Caco-2 (cell line): ENCODE measurements around the gene OR6V1. TPM values are rescaled to one million over a fixed set of nuclear protein-coding genes. Genes with fewer than 3 reads are reported as not detected.

Source experiments
- BruUV-seq: library from RNA; stranded (reverse); fragments of 400-500 nt; replicated peaks from 2 replicates; lab custom pipeline; 2021; lab: Mats Ljungman, UMichigan
- CTCF ChIA-PET: fragments of 300-600 bp; sonication (Branson Sonifier 250); formaldehyde crosslinking; loops from one replicate; lab custom pipeline; 2022; ENCODE audit warnings: antibody characterized with exemption; lab: Charles Lee
- POLR2A ChIA-PET: fragments of 300-600 bp; sonication (Branson Sonifier 250); formaldehyde crosslinking; loops from one replicate; lab custom pipeline; 2022; ENCODE audit warnings: antibody characterized with exemption; lab: Charles Lee
- DNase-seq, 2 experiments: peaks; one replicate each; pipeline versions ENCODE4 v3.0.0 to v3.0.0-alpha.2; 2020 to 2022
- H3K27me3 ChIP-seq: replicated peaks from 2 replicates; pipeline ENCODE4 v1.6.0; 2011; ENCODE audit warnings: low read length; ENCODE audit not compliant: control insufficient read depth, insufficient read depth
- H3K36me3 ChIP-seq: 2 replicates; pipeline ENCODE4 v1.5.1; 2011; ENCODE audit warnings: low read length; ENCODE audit not compliant: control insufficient read depth, insufficient read depth
- H3K4me1 ChIP-seq: fragments of 250-450 bp; sonication (Bioruptor Pico); 2 replicates; pipeline ENCODE4 v1.5.1; 2020; ENCODE audit warnings: mild to moderate bottlenecking
- H3K4me3 ChIP-seq: 2 replicates; pipeline ENCODE4 v1.5.1; 2011; ENCODE audit warnings: low read depth, mild to moderate bottlenecking, control low read depth, low read length
- H3K9me3 ChIP-seq: fragments of 250-450 bp; sonication (Bioruptor Pico); 2 replicates; pipeline ENCODE4 v1.5.1; 2020; ENCODE audit warnings: mild to moderate bottlenecking, moderate library complexity
- H3K27ac Mint-ChIP-seq: one replicate; pipeline ENCODE4 v1.8.0; 2022; ENCODE audit warnings: mixed read lengths; ENCODE audit not compliant: unreplicated experiment
- H3K27me3 Mint-ChIP-seq: one replicate; pipeline ENCODE4 v1.8.0; 2022; ENCODE audit warnings: mixed read lengths; ENCODE audit not compliant: insufficient read depth, unreplicated experiment
- H3K36me3 Mint-ChIP-seq: one replicate; pipeline ENCODE4 v1.8.0; 2022; ENCODE audit warnings: mild to moderate bottlenecking, mixed read lengths; ENCODE audit not compliant: insufficient read depth, unreplicated experiment
- H3K4me1 Mint-ChIP-seq: one replicate; pipeline ENCODE4 v1.8.0; 2022; ENCODE audit warnings: low read depth, mixed read lengths; ENCODE audit not compliant: unreplicated experiment
- H3K4me3 Mint-ChIP-seq: one replicate; pipeline ENCODE4 v1.8.0; 2022; ENCODE audit warnings: mild to moderate bottlenecking, moderate library complexity, mixed read lengths; ENCODE audit not compliant: unreplicated experiment
- H3K9me3 Mint-ChIP-seq: one replicate; pipeline ENCODE4 v1.8.0; 2022; ENCODE audit warnings: mixed read lengths; ENCODE audit not compliant: unreplicated experiment
- intact Hi-C: fragments of 100-400 bp; cut with micrococcal nuclease; formaldehyde crosslinking; loops from one replicate; pipeline ENCODE4 v1.10.0; 2022; ENCODE audit not compliant: unreplicated experiment
- total RNA-seq: library from RNA; stranded (reverse); gene quantifications from 2 replicates; pipeline ENCODE4 v1.2.3, GENCODE V29; 2022
- TF ChIP-seq, protein P1 (sequence below), 2 experiments: fragments of 200-600 bp in 1 of 2; IDR thresholded peaks; 1 replicate in 1 of 2; 2 replicates in 1 of 2; pipeline versions ENCODE4 v1.5.1 to v1.8.0; 2011 to 2022; ENCODE audit warnings: antibody characterized with exemption in 1 of 2, control low read depth in 1 of 2, inconsistent platforms in 1 of 2, low read depth in 1 of 2, low read length in 1 of 2, mild to moderate bottlenecking in 1 of 2, moderate library complexity in 1 of 2; ENCODE audit not compliant: insufficient read depth in 1 of 2, severe bottlenecking in 1 of 2, unreplicated experiment in 1 of 2

Gene OR6V1
- total RNA-seq, 1 experiment from 2014 or later = not detected

DNA sequence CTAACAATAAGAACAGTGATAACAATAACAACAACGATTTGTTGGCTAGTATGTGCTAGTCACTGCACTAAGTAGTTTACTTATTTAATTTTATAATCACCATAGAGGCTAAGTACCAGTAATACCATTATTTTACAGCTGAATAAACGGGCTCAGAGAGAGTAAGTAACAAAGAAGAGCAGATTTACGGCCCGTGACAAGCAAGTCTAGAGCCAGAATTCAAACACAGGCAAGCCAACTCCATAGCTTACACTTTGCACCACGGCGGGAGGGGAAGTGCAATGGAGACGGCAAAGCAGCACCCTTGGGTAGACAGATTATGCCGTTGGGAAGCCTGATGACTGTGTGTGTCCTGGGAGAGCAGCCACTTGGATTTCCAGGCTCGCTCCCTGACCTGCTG is 1.2 kb upstream of the OR6V1 start:
- ChIA-PET CTCF (no interaction called here), POLR2A (no interaction called here)
- BruUV-seq = no TSS peak
- no peaks in the 10 kb centered on the region for H3K4me1 Mint-ChIP-seq
- DNase-seq = no peak
- intact Hi-C loops = no loop called here
- Histone ChIP-seq H3K36me3 (no peaks in the 10 kb centered on the region), H3K9me3 (no peaks in the 10 kb centered on the region), H3K27me3 (no peaks in the 10 kb centered on the region), H3K4me3 (no peak overlapping the region), H3K4me1 (no peaks in the 10 kb centered on the region; the same call in 1 of the 2 replicates)
- H3K4me3 Mint-ChIP-seq = no peak overlapping the region
- no peaks in the 10 kb centered on the region for H3K36me3 Mint-ChIP-seq
- H3K27ac Mint-ChIP-seq = no peak overlapping the region
- peaks cover 7% of the 10 kb centered on the region for H3K27me3 Mint-ChIP-seq
- TF ChIP-seq, protein P1, sequence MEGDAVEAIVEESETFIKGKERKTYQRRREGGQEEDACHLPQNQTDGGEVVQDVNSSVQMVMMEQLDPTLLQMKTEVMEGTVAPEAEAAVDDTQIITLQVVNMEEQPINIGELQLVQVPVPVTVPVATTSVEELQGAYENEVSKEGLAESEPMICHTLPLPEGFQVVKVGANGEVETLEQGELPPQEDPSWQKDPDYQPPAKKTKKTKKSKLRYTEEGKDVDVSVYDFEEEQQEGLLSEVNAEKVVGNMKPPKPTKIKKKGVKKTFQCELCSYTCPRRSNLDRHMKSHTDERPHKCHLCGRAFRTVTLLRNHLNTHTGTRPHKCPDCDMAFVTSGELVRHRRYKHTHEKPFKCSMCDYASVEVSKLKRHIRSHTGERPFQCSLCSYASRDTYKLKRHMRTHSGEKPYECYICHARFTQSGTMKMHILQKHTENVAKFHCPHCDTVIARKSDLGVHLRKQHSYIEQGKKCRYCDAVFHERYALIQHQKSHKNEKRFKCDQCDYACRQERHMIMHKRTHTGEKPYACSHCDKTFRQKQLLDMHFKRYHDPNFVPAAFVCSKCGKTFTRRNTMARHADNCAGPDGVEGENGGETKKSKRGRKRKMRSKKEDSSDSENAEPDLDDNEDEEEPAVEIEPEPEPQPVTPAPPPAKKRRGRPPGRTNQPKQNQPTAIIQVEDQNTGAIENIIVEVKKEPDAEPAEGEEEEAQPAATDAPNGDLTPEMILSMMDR (IDR thresholded peaks at IDR 0.05; ENCODE audit: insufficient read depth in 1 of 2, low read depth in 1 of 2, low read length in 1 of 2, severe bottlenecking in 1 of 2, unreplicated experiment in 1 of 2) = no peak
- no peaks in the 10 kb centered on the region for H3K9me3 Mint-ChIP-seq

DNA sequence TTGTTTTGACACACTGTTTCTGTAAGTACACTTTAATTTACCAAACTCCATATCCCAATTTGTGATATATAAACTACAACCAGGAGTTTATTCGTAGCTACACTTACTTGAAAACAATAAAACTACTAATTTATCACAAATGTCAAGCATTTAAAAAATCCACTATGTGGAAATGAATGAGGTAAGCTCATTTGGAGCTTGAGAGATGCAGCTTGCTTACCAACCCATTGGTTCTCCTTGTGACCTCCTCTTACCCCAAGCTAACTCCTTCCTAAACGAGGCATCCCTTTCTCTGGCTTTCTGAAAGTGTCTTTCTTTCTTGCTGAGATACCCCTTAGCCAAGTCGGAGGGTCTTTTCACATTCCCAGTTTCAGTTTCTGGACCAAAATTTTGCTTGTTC is 2.5 kb downstream of the OR6V1 start:
- ChIA-PET POLR2A (no interaction called here), CTCF (no interaction called here)
- no peak for DNase-seq
- Histone ChIP-seq H3K9me3 (no peaks in the 10 kb centered on the region), H3K4me1 (no peaks in the 10 kb centered on the region), H3K4me3 (no peak overlapping the region), H3K27me3 (no peaks in the 10 kb centered on the region), H3K36me3 (no peaks in the 10 kb centered on the region)
- TF ChIP-seq, protein P1 (IDR thresholded peaks at IDR 0.05; ENCODE audit: insufficient read depth in 1 of 2, low read depth in 1 of 2, low read length in 1 of 2, severe bottlenecking in 1 of 2, unreplicated experiment in 1 of 2) = no peak
- no TSS peak for BruUV-seq
- H3K27ac Mint-ChIP-seq = no peak overlapping the region
- no peaks in the 10 kb centered on the region for H3K4me1 Mint-ChIP-seq
- no peak overlapping the region for H3K4me3 Mint-ChIP-seq
- H3K36me3 Mint-ChIP-seq = no peaks in the 10 kb centered on the region
- no peaks in the 10 kb centered on the region for H3K9me3 Mint-ChIP-seq
- intact Hi-C loops = no loop called here
- H3K27me3 Mint-ChIP-seq = peaks cover 4% of the 10 kb centered on the region

DNA sequence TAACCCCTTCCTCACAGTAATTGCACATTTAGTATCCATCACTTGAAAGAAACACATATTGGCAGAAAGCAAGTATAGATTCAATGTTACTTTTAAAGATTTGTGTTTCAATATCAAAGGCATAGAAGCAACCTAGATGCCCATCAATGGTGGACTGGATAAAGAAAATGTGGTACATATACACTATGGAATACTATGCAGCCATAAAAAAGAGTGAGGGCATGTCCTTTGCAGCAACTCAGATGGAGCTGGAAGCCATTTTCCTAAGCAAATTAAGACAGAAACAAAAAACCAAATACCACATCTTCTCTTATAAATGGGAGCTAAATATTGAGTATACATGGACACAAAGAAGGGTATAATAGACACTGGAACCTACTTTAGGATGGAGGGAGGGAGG is 3.6 kb downstream of the OR6V1 start:
- Mint-ChIP-seq H3K36me3 (no peaks in the 10 kb centered on the region), H3K4me1 (no peaks in the 10 kb centered on the region), H3K4me3 (no peak overlapping the region), H3K27ac (no peak overlapping the region), H3K27me3 (peaks cover 4% of the 10 kb centered on the region), H3K9me3 (no peaks in the 10 kb centered on the region)
- H3K4me3 ChIP-seq = no peak overlapping the region
- no TSS peak for BruUV-seq
- intact Hi-C loops = no loop called here
- TF ChIP-seq, protein P1 (IDR thresholded peaks at IDR 0.05; ENCODE audit: insufficient read depth in 1 of 2, low read depth in 1 of 2, low read length in 1 of 2, severe bottlenecking in 1 of 2, unreplicated experiment in 1 of 2) = no peak
- no peaks in the 10 kb centered on the region for H3K27me3 ChIP-seq
- no peak for DNase-seq
- ChIA-PET CTCF (no interaction called here), POLR2A (no interaction called here)
- no peaks in the 10 kb centered on the region for H3K36me3 ChIP-seq
- H3K9me3 ChIP-seq = no peaks in the 10 kb centered on the region
- H3K4me1 ChIP-seq = no peaks in the 10 kb centered on the region
